ENCODE data around the gene CCDC85B.

- no peak for TF ChIP-seq CTCF (IDR thresholded peaks at IDR 0.05)
- TF ChIP-seq POLR2A (IDR thresholded peaks at IDR 0.05) = peak in 1 of 2 donors; percentile 55
Observed at GRCh38 chr11:65873318-65874156, 16.9 kb upstream of the CCDC85B start.

Measured in adrenal gland (tissue), 5 donors.